Measurements from ENCODE around the gene TMEM185B.
A peak's percentile ranks its signal among the peaks of the same experiment; 100 is the strongest.
"Not testable (repeated sequence)": the region's sequence is repeated elsewhere in the genome, so short reads cannot be mapped to it uniquely, and the experiment has no call there.

Gene TMEM185B

GRCh38 chr2:120223034-120223912, at the start of gene TMEM185B:
TMEM185B (minus strand) TSS chr2:120223400; CDS start chr2:120222976, 424 bp downstream.
- peak; percentile 78 for DNase-seq (ENCODE audit: low spot score)

- no peak for DNase-seq (ENCODE audit: low spot score)
Measured at GRCh38 chr2:120271711-120272379, 48.6 kb upstream of the TMEM185B start.

- DNase-seq (ENCODE audit: low spot score): no peak
Measured at GRCh38 chr2:120269816-120270215, 46.6 kb upstream of the TMEM185B start.

- DNase-seq (ENCODE audit: low spot score): no peak
Measured at GRCh38 chr2:120269076-120269744, 46.0 kb upstream of the TMEM185B start.

DNA sequence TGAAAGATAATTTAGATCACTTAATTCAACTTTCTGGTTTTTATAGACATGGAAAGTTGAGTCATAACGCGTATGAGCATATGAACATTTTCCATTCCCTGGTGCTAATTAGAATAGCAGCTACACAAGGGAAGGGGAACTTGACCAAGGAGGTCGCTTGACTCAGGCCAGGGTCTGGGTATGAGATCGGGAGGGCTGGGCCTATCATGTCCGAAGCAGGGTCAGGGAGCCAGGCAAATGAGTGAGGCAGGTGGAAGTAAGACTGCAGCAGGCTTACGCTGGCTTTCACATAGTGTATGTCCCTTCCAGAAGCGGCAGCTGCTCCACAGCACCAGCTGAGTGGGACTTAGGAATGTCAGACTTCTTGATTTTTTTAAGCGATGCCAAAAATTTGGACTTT, 44.1 kb upstream of the TMEM185B start:
- DNase-seq (ENCODE audit: low spot score): no peak

DNA sequence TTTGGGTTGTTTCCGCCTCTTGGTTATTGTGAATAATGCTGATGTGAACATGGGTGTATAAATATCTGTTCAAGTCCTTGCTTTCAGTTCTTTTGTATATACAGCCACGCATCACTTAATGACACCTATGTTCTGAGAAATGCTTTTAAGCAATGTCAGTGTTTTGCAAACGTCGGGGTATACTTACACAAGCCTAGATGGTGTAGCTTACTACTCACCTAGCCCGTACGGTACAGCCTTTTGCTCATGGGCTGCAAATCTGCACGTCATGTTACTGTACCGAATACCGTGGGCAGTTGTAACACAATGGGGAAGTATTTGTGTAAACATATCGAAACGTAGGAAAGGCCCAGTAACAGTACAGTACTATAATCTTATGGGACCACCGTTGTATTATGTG, 41.8 kb upstream of the TMEM185B start:
- no peak for DNase-seq (ENCODE audit: low spot score)

GRCh38 chr2:120262761-120263428, 39.7 kb upstream of the TMEM185B start:
- no peak for DNase-seq (ENCODE audit: low spot score)

DNA sequence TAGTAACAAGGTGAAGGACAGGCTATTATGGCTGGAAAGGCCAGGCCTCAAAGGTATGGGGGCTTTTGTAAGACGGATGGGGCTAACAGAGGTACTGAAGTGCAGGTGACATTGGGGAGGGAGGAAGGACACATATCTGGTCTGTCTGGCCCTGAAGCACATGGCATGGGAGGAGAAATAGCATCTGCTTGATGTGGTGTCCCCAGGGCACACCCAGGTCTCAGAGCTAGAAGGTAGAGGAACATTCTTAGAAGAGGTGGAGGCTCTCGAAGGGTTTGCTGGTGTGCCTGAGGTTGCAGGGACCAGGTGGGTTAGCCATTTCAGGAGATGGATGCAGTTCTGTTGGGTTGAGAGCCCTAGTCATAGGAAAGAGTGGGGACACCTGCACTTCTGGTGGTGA, 39.0 kb upstream of the TMEM185B start:
- DNase-seq (ENCODE audit: low spot score): no peak

GRCh38 chr2:120261387-120262006, 38.3 kb upstream of the TMEM185B start:
- DNase-seq (ENCODE audit: low spot score): no peak

GRCh38 chr2:120260736-120261135, 37.5 kb upstream of the TMEM185B start:
- no peak for DNase-seq (ENCODE audit: low spot score)

DNA sequence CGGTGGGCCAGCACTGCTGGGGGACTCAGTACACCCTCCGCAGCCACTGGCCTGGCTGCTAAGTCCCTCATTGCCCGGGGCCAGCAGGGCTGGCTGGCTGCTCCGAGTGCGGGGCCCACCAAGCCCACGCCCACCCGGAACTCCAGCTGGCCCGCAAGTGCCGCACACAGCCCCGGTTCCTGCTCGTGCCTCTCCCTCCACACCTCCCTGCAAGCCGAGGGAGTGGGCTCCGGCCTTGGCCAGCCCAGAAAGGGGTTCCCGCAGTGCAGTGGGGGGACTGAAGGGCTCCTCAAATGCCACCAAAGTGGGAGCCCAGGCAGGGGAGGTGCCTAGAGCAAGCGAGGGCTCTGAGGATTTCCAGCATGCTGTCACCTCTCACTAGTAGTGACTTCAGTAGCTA, 36.7 kb upstream of the TMEM185B start:
- DNase-seq (ENCODE audit: low spot score): not testable (repeated sequence)

- no peak for DNase-seq (ENCODE audit: low spot score)
Measured at GRCh38 chr2:120258196-120258595, 35.0 kb upstream of the TMEM185B start.

- no peak for DNase-seq (ENCODE audit: low spot score)
Measured at GRCh38 chr2:120257522-120257921, 34.3 kb upstream of the TMEM185B start.

- DNase-seq (ENCODE audit: low spot score): no peak
Measured at GRCh38 chr2:120256651-120257000, 33.4 kb upstream of the TMEM185B start.

- DNase-seq (ENCODE audit: low spot score): no peak
Measured at GRCh38 chr2:120255986-120256650, 32.9 kb upstream of the TMEM185B start.

- DNase-seq (ENCODE audit: low spot score): no peak
Measured at GRCh38 chr2:120255071-120255470, 31.9 kb upstream of the TMEM185B start.

DNA sequence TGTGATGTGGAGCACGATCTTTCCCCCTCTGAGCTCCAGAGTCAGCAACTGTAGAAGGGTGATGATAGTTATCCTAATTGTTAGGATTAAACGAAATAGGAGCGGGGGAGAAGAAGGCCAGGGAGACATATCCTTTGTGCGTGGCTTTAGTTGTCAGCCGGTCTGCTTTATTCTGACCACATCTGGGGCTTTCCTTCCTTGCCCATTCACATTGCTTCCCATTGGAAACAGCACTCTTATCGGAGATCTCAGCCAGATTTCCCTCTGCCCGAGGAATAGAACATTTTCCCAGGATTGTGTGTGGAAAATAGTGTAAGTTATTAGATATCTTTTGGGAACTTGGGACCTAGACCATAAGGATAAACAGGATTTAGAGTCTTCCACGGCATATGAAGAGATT, 31.0 kb upstream of the TMEM185B start:
- DNase-seq (ENCODE audit: low spot score): no peak

GRCh38 chr2:120253021-120253882, 30.1 kb upstream of the TMEM185B start:
- DNase-seq (ENCODE audit: low spot score): peak; percentile 61

- DNase-seq (ENCODE audit: low spot score): peak; percentile 98
Measured at GRCh38 chr2:120252225-120253020, 29.2 kb upstream of the TMEM185B start, which contains the start of gene RALB. RALB (plus strand) TSS chr2:120252852; CDS start chr2:120278665, 25,813 bp downstream.
